GM23338 (cell line): ENCODE measurements around the gene CDH4. TPM values are rescaled to one million over a fixed set of nuclear protein-coding genes. Genes with fewer than 3 reads are reported as not detected.

Experiments used
- ATAC-seq: fragments of 200-7000 bp; cut with Tn5 transposase; 3 replicates; pipeline ENCODE4 v1.9.1; 2020
- DNase-seq: peaks from one replicate; pipeline ENCODE4 v3.0.0-alpha.2; 2015; ENCODE audit warnings: low spot score
- H2AFZ ChIP-seq: fragments of 200-600 bp; sonication (generic); 2 replicates; pipeline ENCODE4 v1.8.0; 2016; ENCODE audit warnings: antibody characterized with exemption, mild to moderate bottlenecking, moderate library complexity
- H3F3A ChIP-seq: fragments of 200-600 bp; sonication (generic); replicated peaks from 2 replicates; pipeline ENCODE4 v1.8.0; 2017; ENCODE audit warnings: antibody characterized with exemption, mixed run types, low read depth
- H3K27ac ChIP-seq: fragments of 200-600 bp; sonication (generic); 2 replicates; pipeline ENCODE4 v1.6.1; 2016; ENCODE audit warnings: low read depth
- H3K27me3 ChIP-seq: fragments of 200-600 bp; sonication (generic); 2 replicates; pipeline ENCODE4 v1.8.0; 2016; ENCODE audit warnings: mild to moderate bottlenecking, mixed run types, moderate library complexity; ENCODE audit not compliant: insufficient read depth
- H3K36me3 ChIP-seq: fragments of 200-600 bp; sonication (generic); 2 replicates; pipeline ENCODE4 v1.8.0; 2016; ENCODE audit warnings: mild to moderate bottlenecking; ENCODE audit not compliant: insufficient read depth
- H3K4me1 ChIP-seq: fragments of 200-600 bp; sonication (generic); 2 replicates; pipeline ENCODE4 v1.8.0; 2016; ENCODE audit warnings: mild to moderate bottlenecking, moderate library complexity; ENCODE audit not compliant: insufficient read depth
- H3K4me2 ChIP-seq: fragments of 200-600 bp; sonication (generic); 2 replicates; pipeline ENCODE4 v1.7.1; 2017; ENCODE audit warnings: mixed run types
- H3K4me3 ChIP-seq: fragments of 200-600 bp; sonication (generic); 2 replicates; pipeline ENCODE4 v1.6.1; 2016; ENCODE audit warnings: mixed run types
- H3K79me2 ChIP-seq: fragments of 200-600 bp; sonication (generic); replicated peaks from 2 replicates; pipeline ENCODE4 v1.8.0; 2017; ENCODE audit warnings: mild to moderate bottlenecking; ENCODE audit not compliant: insufficient read depth
- H3K9me2 ChIP-seq: fragments of 200-600 bp; sonication (generic); 2 replicates; pipeline ENCODE4 v1.8.0; 2017; ENCODE audit not compliant: insufficient read depth
- H4K20me1 ChIP-seq: fragments of 200-600 bp; sonication (generic); replicated peaks from 2 replicates; pipeline ENCODE4 v1.8.0; 2017; ENCODE audit warnings: mild to moderate bottlenecking; ENCODE audit not compliant: insufficient read depth
- H3K27ac Mint-ChIP-seq: 2 replicates; pipeline ENCODE4 v1.8.0; 2020; ENCODE audit warnings: inconsistent platforms, mild to moderate bottlenecking, moderate library complexity, mixed read lengths
- H3K27me3 Mint-ChIP-seq: 3 replicates; pipeline ENCODE4 v1.8.0; 2022; ENCODE audit warnings: low read depth, mild to moderate bottlenecking, moderate library complexity, mixed read lengths, inconsistent platforms; ENCODE audit not compliant: insufficient read depth, poor library complexity
- H3K36me3 Mint-ChIP-seq: 3 replicates; pipeline ENCODE4 v1.8.0; 2021; ENCODE audit warnings: low read depth, mild to moderate bottlenecking, inconsistent platforms, moderate library complexity, mixed read lengths
- H3K4me1 Mint-ChIP-seq: 3 replicates; pipeline ENCODE4 v1.8.0; 2020; ENCODE audit warnings: mild to moderate bottlenecking, inconsistent platforms, mixed read lengths
- H3K4me3 Mint-ChIP-seq: 3 replicates; pipeline ENCODE4 v1.8.0; 2021; ENCODE audit warnings: moderate library complexity, mild to moderate bottlenecking, inconsistent platforms, mixed read lengths
- H3K9me3 Mint-ChIP-seq: 3 replicates; pipeline ENCODE4 v1.8.0; 2020; ENCODE audit warnings: moderate library complexity, mild to moderate bottlenecking, inconsistent platforms, mixed read lengths
- ETS1 ChIP-seq: IDR thresholded peaks from 2 replicates; pipeline ENCODE4 v1.6.1; 2016; ENCODE audit warnings: antibody characterized with exemption
- EZH2phosphoT487 ChIP-seq: fragments of 200-600 bp; sonication (generic); IDR thresholded peaks from one replicate; pipeline ENCODE4 v1.8.1; 2018; ENCODE audit warnings: antibody characterized with exemption; ENCODE audit not compliant: unreplicated experiment
- REST ChIP-seq: IDR thresholded peaks from one replicate; pipeline ENCODE4 v1.6.1; 2018; ENCODE audit warnings: antibody characterized with exemption; ENCODE audit not compliant: unreplicated experiment
- ZNF331 ChIP-seq: fragments of 250-450 bp; sonication (Bioruptor Pico); IDR thresholded peaks from 2 replicates; pipeline ENCODE4 v1.5.0; 2020; ENCODE audit warnings: low read depth, mild to moderate bottlenecking, moderate library complexity
- polyA plus RNA-seq: library from polyadenylated mRNA; unstranded; fragments of >200 nt; fragmentation: Nextera tagmentation; extraction: Ambion mirVana; gene quantifications from 2 replicates; pipeline ENCODE4 v1.2.1, GENCODE V29; 2016
- total RNA-seq: library from RNA; depleted of rRNA; stranded (reverse); fragments of >200 nt; shearing (Covaris generic); gene quantifications from 2 replicates; pipeline ENCODE4 v1.2.3, GENCODE V29; 2014
- TF ChIP-seq, protein P1 (sequence below), 2 experiments: fragments of 200-600 bp in 1 of 2; sonication (generic) in 1 of 2; conservative IDR thresholded peaks; 2 replicates each; pipeline versions ENCODE4 v1.5.1 to v1.6.1; 2016 to 2017; ENCODE audit warnings: antibody characterized with exemption in 2 of 2, low read depth in 2 of 2, mild to moderate bottlenecking in 2 of 2, moderate library complexity in 1 of 2
- TF ChIP-seq, protein P2 (sequence below): fragments of 250-450 bp; sonication (Bioruptor Pico); IDR thresholded peaks from 2 replicates; pipeline ENCODE4 v1.5.0; 2020; ENCODE audit warnings: mild to moderate bottlenecking, moderate library complexity

CDH4 gene
- total and polyA plus RNA-seq, 2 experiments from 2014 or later: 1.2 to 4.2 TPM

GRCh38 chr20:61518424-61518951, 266.4 kb downstream of the CDH4 start:
- Histone ChIP-seq H3F3A (no peaks in the 10 kb centered on the region), H3K4me2 (no peak overlapping the region), H3K36me3 (no peaks in the 10 kb centered on the region), H2AFZ (no peak overlapping the region), H3K4me1 (peaks cover 15% of the 10 kb centered on the region), H3K27me3 (no peaks in the 10 kb centered on the region), H3K9me2 (peaks cover 10% of the 10 kb centered on the region), H3K79me2 (no peaks in the 10 kb centered on the region), H4K20me1 (no peaks in the 10 kb centered on the region), H3K4me3 (no peak overlapping the region), H3K27ac (no peak overlapping the region)
- Mint-ChIP-seq H3K9me3 (no peaks in the 10 kb centered on the region), H3K27me3 (peaks cover 11% of the 10 kb centered on the region), H3K27ac (no peak overlapping the region), H3K36me3 (no peaks in the 10 kb centered on the region; the same call in 2 of the 3 replicates), H3K4me1 (peaks cover 37% of the 10 kb centered on the region), H3K4me3 (no peak overlapping the region; the same call in 2 of the 3 replicates)
- TF ChIP-seq ETS1: no peak
- ATAC-seq (no peak), DNase-seq (no peak)

DNA sequence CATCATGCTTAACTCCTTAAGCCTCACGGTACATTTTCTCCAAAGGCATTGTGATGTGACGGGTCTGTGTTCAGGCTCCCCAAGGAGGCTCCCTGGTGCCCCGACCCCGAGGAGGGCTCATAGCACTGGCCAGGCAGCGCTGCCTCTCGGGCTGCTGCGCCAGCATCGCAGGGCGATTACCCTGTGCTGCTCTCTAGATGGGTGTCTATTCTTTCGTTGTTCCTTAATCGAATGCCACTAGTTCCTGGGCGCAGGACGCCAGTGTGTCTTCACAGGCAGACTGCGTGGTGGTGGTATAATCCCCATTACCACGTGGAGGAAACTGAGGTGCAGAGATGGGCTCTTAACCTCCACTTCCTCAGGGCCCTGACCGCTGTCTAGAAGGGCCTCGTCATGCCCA, 267.4 kb downstream of the CDH4 start:
- Histone ChIP-seq H3F3A (no peaks in the 10 kb centered on the region), H3K4me2 (no peak overlapping the region), H3K36me3 (no peaks in the 10 kb centered on the region), H3K4me1 (peaks cover 14% of the 10 kb centered on the region), H3K27ac (no peak overlapping the region), H3K27me3 (no peaks in the 10 kb centered on the region), H3K4me3 (no peak overlapping the region), H2AFZ (no peak overlapping the region), H3K9me2 (peaks cover 10% of the 10 kb centered on the region), H4K20me1 (no peaks in the 10 kb centered on the region), H3K79me2 (no peaks in the 10 kb centered on the region)
- Mint-ChIP-seq H3K4me3 (no peak overlapping the region), H3K36me3 (no peaks in the 10 kb centered on the region; the same call in 2 of the 3 replicates), H3K27me3 (peaks cover 12% of the 10 kb centered on the region), H3K27ac (no peak overlapping the region), H3K9me3 (no peaks in the 10 kb centered on the region), H3K4me1 (peaks cover 27% of the 10 kb centered on the region)
- no peak for ATAC-seq
- DNase-seq: no peak
- TF ChIP-seq ETS1 (no peak), REST (no peak), EZH2phosphoT487 (no peak), ZNF331 (CRISPR knock-in tag) (no peak)
- TF ChIP-seq, protein P1, sequence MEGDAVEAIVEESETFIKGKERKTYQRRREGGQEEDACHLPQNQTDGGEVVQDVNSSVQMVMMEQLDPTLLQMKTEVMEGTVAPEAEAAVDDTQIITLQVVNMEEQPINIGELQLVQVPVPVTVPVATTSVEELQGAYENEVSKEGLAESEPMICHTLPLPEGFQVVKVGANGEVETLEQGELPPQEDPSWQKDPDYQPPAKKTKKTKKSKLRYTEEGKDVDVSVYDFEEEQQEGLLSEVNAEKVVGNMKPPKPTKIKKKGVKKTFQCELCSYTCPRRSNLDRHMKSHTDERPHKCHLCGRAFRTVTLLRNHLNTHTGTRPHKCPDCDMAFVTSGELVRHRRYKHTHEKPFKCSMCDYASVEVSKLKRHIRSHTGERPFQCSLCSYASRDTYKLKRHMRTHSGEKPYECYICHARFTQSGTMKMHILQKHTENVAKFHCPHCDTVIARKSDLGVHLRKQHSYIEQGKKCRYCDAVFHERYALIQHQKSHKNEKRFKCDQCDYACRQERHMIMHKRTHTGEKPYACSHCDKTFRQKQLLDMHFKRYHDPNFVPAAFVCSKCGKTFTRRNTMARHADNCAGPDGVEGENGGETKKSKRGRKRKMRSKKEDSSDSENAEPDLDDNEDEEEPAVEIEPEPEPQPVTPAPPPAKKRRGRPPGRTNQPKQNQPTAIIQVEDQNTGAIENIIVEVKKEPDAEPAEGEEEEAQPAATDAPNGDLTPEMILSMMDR (conservative IDR thresholded peaks at IDR 0.05; ENCODE audit: low read depth in 2 of 2): no peak
- TF ChIP-seq, protein P2, sequence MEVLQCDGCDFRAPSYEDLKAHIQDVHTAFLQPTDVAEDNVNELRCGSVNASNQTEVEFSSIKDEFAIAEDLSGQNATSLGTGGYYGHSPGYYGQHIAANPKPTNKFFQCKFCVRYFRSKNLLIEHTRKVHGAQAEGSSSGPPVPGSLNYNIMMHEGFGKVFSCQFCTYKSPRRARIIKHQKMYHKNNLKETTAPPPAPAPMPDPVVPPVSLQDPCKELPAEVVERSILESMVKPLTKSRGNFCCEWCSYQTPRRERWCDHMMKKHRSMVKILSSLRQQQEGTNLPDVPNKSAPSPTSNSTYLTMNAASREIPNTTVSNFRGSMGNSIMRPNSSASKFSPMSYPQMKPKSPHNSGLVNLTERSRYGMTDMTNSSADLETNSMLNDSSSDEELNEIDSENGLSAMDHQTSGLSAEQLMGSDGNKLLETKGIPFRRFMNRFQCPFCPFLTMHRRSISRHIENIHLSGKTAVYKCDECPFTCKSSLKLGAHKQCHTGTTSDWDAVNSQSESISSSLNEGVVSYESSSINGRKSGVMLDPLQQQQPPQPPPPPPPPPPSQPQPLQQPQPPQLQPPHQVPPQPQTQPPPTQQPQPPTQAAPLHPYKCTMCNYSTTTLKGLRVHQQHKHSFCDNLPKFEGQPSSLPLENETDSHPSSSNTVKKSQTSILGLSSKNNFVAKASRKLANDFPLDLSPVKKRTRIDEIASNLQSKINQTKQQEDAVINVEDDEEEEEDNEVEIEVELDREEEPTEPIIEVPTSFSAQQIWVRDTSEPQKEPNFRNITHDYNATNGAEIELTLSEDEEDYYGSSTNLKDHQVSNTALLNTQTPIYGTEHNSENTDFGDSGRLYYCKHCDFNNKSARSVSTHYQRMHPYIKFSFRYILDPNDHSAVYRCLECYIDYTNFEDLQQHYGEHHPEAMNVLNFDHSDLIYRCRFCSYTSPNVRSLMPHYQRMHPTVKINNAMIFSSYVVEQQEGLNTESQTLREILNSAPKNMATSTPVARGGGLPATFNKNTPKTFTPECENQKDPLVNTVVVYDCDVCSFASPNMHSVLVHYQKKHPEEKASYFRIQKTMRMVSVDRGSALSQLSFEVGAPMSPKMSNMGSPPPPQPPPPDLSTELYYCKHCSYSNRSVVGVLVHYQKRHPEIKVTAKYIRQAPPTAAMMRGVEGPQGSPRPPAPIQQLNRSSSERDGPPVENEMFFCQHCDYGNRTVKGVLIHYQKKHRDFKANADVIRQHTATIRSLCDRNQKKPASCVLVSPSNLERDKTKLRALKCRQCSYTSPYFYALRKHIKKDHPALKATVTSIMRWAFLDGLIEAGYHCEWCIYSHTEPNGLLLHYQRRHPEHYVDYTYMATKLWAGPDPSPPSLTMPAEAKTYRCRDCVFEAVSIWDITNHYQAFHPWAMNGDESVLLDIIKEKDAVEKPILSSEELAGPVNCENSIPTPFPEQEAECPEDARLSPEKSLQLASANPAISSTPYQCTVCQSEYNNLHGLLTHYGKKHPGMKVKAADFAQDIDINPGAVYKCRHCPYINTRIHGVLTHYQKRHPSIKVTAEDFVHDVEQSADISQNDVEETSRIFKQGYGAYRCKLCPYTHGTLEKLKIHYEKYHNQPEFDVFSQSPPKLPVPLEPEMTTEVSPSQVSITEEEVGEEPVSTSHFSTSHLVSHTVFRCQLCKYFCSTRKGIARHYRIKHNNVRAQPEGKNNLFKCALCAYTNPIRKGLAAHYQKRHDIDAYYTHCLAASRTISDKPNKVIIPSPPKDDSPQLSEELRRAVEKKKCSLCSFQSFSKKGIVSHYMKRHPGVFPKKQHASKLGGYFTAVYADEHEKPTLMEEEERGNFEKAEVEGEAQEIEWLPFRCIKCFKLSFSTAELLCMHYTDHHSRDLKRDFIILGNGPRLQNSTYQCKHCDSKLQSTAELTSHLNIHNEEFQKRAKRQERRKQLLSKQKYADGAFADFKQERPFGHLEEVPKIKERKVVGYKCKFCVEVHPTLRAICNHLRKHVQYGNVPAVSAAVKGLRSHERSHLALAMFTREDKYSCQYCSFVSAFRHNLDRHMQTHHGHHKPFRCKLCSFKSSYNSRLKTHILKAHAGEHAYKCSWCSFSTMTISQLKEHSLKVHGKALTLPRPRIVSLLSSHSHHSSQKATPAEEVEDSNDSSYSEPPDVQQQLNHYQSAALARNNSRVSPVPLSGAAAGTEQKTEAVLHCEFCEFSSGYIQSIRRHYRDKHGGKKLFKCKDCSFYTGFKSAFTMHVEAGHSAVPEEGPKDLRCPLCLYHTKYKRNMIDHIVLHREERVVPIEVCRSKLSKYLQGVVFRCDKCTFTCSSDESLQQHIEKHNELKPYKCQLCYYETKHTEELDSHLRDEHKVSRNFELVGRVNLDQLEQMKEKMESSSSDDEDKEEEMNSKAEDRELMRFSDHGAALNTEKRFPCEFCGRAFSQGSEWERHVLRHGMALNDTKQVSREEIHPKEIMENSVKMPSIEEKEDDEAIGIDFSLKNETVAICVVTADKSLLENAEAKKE (CRISPR knock-in tag): no peak
